ENCODE data around the gene BNC2.

The BNC2 gene

GRCh38 chr9:16627521-16627920 is 242.9 kb downstream of the BNC2 start:
- TF ChIP-seq CTCF (IDR thresholded peaks at IDR 0.05; ENCODE audit: insufficient read depth, low read length, missing control alignments), result no peak
- ChIA-PET POLR2A (interaction anchor here (0.7 to 1.7 kb wide), 3 partner anchors 9 to 77 kb away, joined by 3 to 8 read pairs (median 5); no protein-coding TSS in a partner anchor), CTCF (interaction anchor here (0.8 to 1.3 kb wide), 2 partner anchors 9 to 54 kb away, joined by 3 read pairs; no protein-coding TSS in a partner anchor)
- H3K4me3 ChIP-seq (ENCODE audit: low read depth, low read length), result no peak overlapping the region
- DNase-seq (ENCODE audit: low read depth, low spot score), result no peak

- H3K4me3 ChIP-seq (ENCODE audit: low read depth, low read length), result no peak overlapping the region
- TF ChIP-seq CTCF (IDR thresholded peaks at IDR 0.05; ENCODE audit: insufficient read depth, low read length, missing control alignments), result no peak
- DNase-seq (ENCODE audit: low read depth, low spot score), result no peak
- CTCF ChIA-PET, result interaction anchor here (1.3 kb wide), 1 partner anchor 55 kb away, joined by 3 read pairs; no protein-coding TSS in a partner anchor
- POLR2A ChIA-PET, result no interaction called here
These were observed 243.8 kb downstream of the BNC2 start for GRCh38 chr9:16626577-16627130.

- no peak for DNase-seq (ENCODE audit: low read depth, low spot score)
- no peak overlapping the region for H3K4me3 ChIP-seq (ENCODE audit: low read depth, low read length)
- POLR2A ChIA-PET, result interaction anchor here (1.2 kb wide), 1 partner anchor 11 kb away, joined by 4 read pairs; no protein-coding TSS in a partner anchor
- CTCF ChIA-PET, result no interaction called here
- TF ChIP-seq CTCF (IDR thresholded peaks at IDR 0.05; ENCODE audit: insufficient read depth, low read length, missing control alignments), result no peak
These were observed 244.7 kb downstream of the BNC2 start for GRCh38 chr9:16625811-16626210.

GRCh38 chr9:16625161-16625631 is 245.3 kb downstream of the BNC2 start:
- no peak for TF ChIP-seq CTCF (IDR thresholded peaks at IDR 0.05; ENCODE audit: insufficient read depth, low read length, missing control alignments)
- DNase-seq (ENCODE audit: low read depth, low spot score), result no peak
- CTCF ChIA-PET, result no interaction called here
- POLR2A ChIA-PET, result interaction anchor here (1.2 kb wide), 1 partner anchor 10 kb away, joined by 4 read pairs; no protein-coding TSS in a partner anchor
- no peak overlapping the region for H3K4me3 ChIP-seq (ENCODE audit: low read depth, low read length)

GRCh38 chr9:16624744-16625117 is 245.7 kb downstream of the BNC2 start:
- ChIA-PET CTCF (no interaction called here), POLR2A (no interaction called here)
- TF ChIP-seq CTCF (IDR thresholded peaks at IDR 0.05; ENCODE audit: insufficient read depth, low read length, missing control alignments), result no peak
- DNase-seq (ENCODE audit: low read depth, low spot score), result no peak
- no peak overlapping the region for H3K4me3 ChIP-seq (ENCODE audit: low read depth, low read length)

GRCh38 chr9:16623989-16624743 is 246.3 kb downstream of the BNC2 start:
- POLR2A ChIA-PET, result no interaction called here
- DNase-seq (ENCODE audit: low read depth, low spot score), result no peak
- H3K4me3 ChIP-seq (ENCODE audit: low read depth, low read length), result no peak overlapping the region
- CTCF ChIA-PET, result interaction anchor here (0.7 kb wide), 1 partner anchor 13 kb away, joined by 3 read pairs; no protein-coding TSS in a partner anchor
- no peak for TF ChIP-seq CTCF (IDR thresholded peaks at IDR 0.05; ENCODE audit: insufficient read depth, low read length, missing control alignments)

Data from AG04449 (cell line).